HUES64 (cell line): ENCODE results near the gene PAK4.

Experiments used
- H3K27ac ChIP-seq: 2 replicates; pipeline ENCODE4 v1.7.0; 2013; ENCODE audit warnings: low read depth, low read length, inconsistent platforms
- H3K27me3 ChIP-seq: 2 replicates; pipeline ENCODE4 v1.6.1; 2013; ENCODE audit warnings: mild to moderate bottlenecking, low read length; ENCODE audit not compliant: insufficient read depth
- H3K36me3 ChIP-seq: 2 replicates; pipeline ENCODE4 v1.6.1; 2013; ENCODE audit warnings: mild to moderate bottlenecking, low read length; ENCODE audit not compliant: insufficient read depth
- H3K4me1 ChIP-seq: 2 replicates; pipeline ENCODE4 v1.6.1; 2013; ENCODE audit warnings: mild to moderate bottlenecking, low read length, moderate library complexity; ENCODE audit not compliant: insufficient read depth
- H3K4me3 ChIP-seq: 2 replicates; pipeline ENCODE4 v1.5.1; 2013; ENCODE audit warnings: mild to moderate bottlenecking, low read length, moderate library complexity
- H3K9ac ChIP-seq: 2 replicates; pipeline ENCODE4 v1.6.1; 2013; ENCODE audit warnings: mild to moderate bottlenecking, low read depth, low read length
- H3K9me3 ChIP-seq: 2 replicates; pipeline ENCODE4 v1.6.1; 2013; ENCODE audit warnings: low read depth, low read length; ENCODE audit not compliant: insufficient read depth
- WGBS: fragments of 150-250, 120-280 bp; methylation state at CpG from one replicate; pipeline ENCODE4 v1.1.7; 2013; ENCODE audit warnings: missing lambda C conversion rate; 5-methylcytosine and 5-hydroxymethylcytosine counted together

The PAK4 gene

GRCh38 chr19:39169143-39169810, 43.7 kb downstream of the PAK4 start:
- H3K4me1 ChIP-seq, result peaks cover 13% of the 10 kb centered on the region; the same call in 1 of the 2 replicates
- peaks cover 8% of the 10 kb centered on the region; the same call in 1 of the 2 replicates for H3K36me3 ChIP-seq
- 92% methylated on average over 36 of the region's 36 CpGs for WGBS
- no peaks in the 10 kb centered on the region for H3K27me3 ChIP-seq
- H3K9ac ChIP-seq, result no peak overlapping the region
- no peak overlapping the region for H3K4me3 ChIP-seq
- no peaks in the 10 kb centered on the region for H3K9me3 ChIP-seq
- H3K27ac ChIP-seq, result no peak overlapping the region

- Histone ChIP-seq H3K9ac (no peak overlapping the region), H3K4me1 (peaks cover 13% of the 10 kb centered on the region; the same call in 1 of the 2 replicates), H3K27ac (no peak overlapping the region), H3K4me3 (no peak overlapping the region), H3K9me3 (no peaks in the 10 kb centered on the region), H3K36me3 (peaks cover 8% of the 10 kb centered on the region; the same call in 1 of the 2 replicates), H3K27me3 (no peaks in the 10 kb centered on the region)
- 90% methylated on average over 17 of the region's 17 CpGs for WGBS
Measured at GRCh38 chr19:39170386-39171231, 45.0 kb downstream of the PAK4 start.

- H3K9me3 ChIP-seq, result no peaks in the 10 kb centered on the region
- peaks cover 19% of the 10 kb centered on the region for H3K36me3 ChIP-seq
- no peak overlapping the region for H3K4me3 ChIP-seq
- H3K9ac ChIP-seq, result no peak overlapping the region
- WGBS, result 91% methylated on average over 27 of the region's 27 CpGs
- no peak overlapping the region for H3K27ac ChIP-seq
- peaks cover 10% of the 10 kb centered on the region; the same call in 1 of the 2 replicates for H3K4me1 ChIP-seq
- H3K27me3 ChIP-seq, result no peaks in the 10 kb centered on the region
Measured at GRCh38 chr19:39171479-39172465, 46.2 kb downstream of the PAK4 start.

DNA sequence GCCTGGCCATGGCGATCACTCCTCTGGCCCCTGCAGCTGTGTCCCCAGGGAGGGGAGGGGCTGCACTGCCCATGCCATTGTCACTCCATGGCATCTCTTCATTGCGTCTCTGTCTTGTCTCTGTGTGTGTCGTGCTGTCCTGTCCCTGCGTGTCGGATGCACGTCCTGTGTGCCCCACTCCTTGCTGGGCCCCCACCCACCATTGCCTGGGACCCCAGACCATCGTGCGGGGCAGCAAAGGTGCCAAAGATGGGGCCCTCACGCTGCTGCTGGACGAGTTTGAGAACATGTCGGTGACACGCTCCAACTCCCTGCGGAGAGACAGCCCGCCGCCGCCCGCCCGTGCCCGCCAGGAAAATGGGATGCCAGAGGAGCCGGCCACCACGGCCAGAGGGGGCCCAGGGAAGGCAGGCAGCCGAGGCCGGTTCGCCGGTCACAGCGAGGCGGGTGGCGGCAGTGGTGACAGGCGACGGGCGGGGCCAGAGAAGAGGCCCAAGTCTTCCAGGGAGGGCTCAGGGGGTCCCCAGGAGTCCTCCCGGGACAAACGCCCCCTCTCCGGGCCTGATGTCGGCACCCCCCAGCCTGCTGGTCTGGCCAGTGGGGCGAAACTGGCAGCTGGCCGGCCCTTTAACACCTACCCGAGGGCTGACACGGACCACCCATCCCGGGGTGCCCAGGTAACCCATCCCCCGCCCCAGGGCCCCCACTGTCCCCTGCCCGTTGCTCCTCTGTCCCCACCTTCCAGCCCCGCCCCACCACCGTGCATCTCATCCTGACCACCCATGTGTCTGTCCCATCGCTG, 47.3 kb downstream of the PAK4 start:
- no peaks in the 10 kb centered on the region for H3K27me3 ChIP-seq
- no peak overlapping the region for H3K9ac ChIP-seq
- 0 out of 2 replicates have a peak, but pooled peaks cover under 1% of the 10 kb centered on the region for H3K4me1 ChIP-seq
- no peaks in the 10 kb centered on the region for H3K9me3 ChIP-seq
- peaks cover 29% of the 10 kb centered on the region for H3K36me3 ChIP-seq
- WGBS, result 95% methylated on average over 45 of the region's 45 CpGs
- no peak overlapping the region for H3K27ac ChIP-seq
- H3K4me3 ChIP-seq, result no peak overlapping the region

GRCh38 chr19:39173502-39173991, 48.0 kb downstream of the PAK4 start:
- Histone ChIP-seq H3K36me3 (peaks cover 36% of the 10 kb centered on the region), H3K27ac (no peak overlapping the region), H3K27me3 (no peaks in the 10 kb centered on the region), H3K9me3 (no peaks in the 10 kb centered on the region), H3K9ac (no peak overlapping the region), H3K4me1 (no peaks in the 10 kb centered on the region), H3K4me3 (no peak overlapping the region)
- WGBS, result 93% methylated on average over 25 of the region's 25 CpGs

DNA sequence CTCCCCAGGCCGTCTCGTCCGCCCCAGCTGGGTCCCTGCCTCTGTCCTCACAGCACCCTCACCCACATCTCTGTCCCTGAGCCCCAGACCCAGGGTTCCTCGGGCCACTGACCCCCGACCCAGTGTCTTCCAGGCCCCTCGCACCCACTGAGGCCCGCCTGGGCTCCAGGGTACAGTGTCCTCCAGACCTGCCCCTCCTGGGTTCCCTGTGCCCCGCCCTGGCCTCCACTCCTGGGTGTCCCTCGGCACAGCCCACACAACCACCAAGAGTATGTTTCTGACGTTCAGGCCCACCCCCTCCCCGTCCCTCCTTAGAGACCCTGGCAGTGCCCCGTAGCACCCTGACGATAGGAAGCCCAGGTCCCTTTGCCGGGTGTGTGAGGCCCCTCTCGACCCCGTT, 48.6 kb downstream of the PAK4 start:
- H3K4me3 ChIP-seq, result no peak overlapping the region
- no peaks in the 10 kb centered on the region for H3K4me1 ChIP-seq
- H3K36me3 ChIP-seq, result peaks cover 39% of the 10 kb centered on the region
- WGBS, result 93% methylated on average over 16 of the region's 16 CpGs
- no peak overlapping the region for H3K9ac ChIP-seq
- no peak overlapping the region for H3K27ac ChIP-seq
- H3K9me3 ChIP-seq, result no peaks in the 10 kb centered on the region
- no peaks in the 10 kb centered on the region for H3K27me3 ChIP-seq

- Histone ChIP-seq H3K4me1 (no peaks in the 10 kb centered on the region), H3K9me3 (no peaks in the 10 kb centered on the region), H3K4me3 (no peak overlapping the region), H3K27ac (no peak overlapping the region), H3K27me3 (no peaks in the 10 kb centered on the region), H3K9ac (no peak overlapping the region), H3K36me3 (peaks cover 41% of the 10 kb centered on the region)
- WGBS, result 96% methylated on average over 43 of the region's 43 CpGs
Measured at GRCh38 chr19:39174558-39175544, 49.3 kb downstream of the PAK4 start.

DNA sequence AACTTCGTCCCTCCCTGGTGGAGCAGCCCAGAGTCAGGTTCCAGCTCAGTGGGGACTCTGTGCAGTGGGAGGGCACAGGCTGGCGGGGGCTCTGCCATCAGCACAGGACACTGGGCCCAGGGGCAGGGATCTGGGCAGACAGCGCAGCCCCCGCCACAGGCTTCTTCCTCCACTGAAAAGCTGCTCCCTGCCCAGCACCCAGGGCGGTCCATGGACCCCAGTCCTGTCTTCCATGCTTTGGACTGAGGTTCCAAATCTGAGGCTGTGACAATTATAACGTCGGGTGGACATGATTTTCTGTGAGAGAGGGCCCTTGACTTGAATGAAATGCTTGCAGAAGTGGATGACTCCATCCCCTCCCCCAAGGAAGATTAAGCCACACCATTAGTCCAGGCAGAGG, 50.0 kb downstream of the PAK4 start:
- Histone ChIP-seq H3K27ac (no peak overlapping the region), H3K9ac (no peak overlapping the region), H3K4me1 (no peaks in the 10 kb centered on the region), H3K36me3 (peaks cover 43% of the 10 kb centered on the region), H3K4me3 (no peak overlapping the region), H3K9me3 (no peaks in the 10 kb centered on the region), H3K27me3 (no peaks in the 10 kb centered on the region)
- 94% methylated on average over 7 of the region's 7 CpGs for WGBS

DNA sequence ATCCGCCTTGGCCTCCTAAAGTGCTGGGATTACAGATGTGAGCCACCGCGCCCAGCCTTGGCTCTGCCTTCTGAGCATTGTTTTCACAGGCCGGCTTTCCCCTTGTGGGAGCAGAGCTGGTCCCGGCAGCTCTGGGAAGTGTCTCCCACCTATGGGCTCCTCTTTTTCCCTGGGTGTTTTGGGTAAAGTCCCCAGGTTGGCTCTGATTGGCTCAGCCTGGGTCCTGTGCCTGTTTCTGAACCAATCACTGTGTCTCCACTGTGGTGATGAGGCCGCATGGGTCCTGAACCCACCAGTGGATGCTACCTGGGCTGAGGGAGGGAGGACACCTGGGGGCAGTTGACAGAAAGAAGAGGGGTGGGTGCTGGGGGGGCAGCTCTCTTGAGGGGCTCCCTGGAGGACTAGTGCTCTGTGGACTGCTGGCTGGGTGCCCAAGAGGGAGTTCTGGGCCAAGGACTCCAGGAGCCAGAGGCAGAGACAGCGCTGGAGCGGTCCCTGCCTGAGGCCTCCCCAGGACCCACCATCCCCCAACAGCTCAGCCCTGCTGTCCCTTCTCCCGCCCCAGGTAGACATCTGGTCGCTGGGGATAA, 51.6 kb downstream of the PAK4 start:
- no peaks in the 10 kb centered on the region for H3K27me3 ChIP-seq
- H3K9me3 ChIP-seq, result no peaks in the 10 kb centered on the region
- no peak overlapping the region for H3K9ac ChIP-seq
- H3K36me3 ChIP-seq, result peaks cover 37% of the 10 kb centered on the region
- H3K4me1 ChIP-seq, result no peaks in the 10 kb centered on the region
- 97% methylated on average over 8 of the region's 10 CpGs for WGBS
- H3K27ac ChIP-seq, result no peak overlapping the region
- H3K4me3 ChIP-seq, result no peak overlapping the region
